ENCODE data around the gene TMPRSS12.

DNA sequence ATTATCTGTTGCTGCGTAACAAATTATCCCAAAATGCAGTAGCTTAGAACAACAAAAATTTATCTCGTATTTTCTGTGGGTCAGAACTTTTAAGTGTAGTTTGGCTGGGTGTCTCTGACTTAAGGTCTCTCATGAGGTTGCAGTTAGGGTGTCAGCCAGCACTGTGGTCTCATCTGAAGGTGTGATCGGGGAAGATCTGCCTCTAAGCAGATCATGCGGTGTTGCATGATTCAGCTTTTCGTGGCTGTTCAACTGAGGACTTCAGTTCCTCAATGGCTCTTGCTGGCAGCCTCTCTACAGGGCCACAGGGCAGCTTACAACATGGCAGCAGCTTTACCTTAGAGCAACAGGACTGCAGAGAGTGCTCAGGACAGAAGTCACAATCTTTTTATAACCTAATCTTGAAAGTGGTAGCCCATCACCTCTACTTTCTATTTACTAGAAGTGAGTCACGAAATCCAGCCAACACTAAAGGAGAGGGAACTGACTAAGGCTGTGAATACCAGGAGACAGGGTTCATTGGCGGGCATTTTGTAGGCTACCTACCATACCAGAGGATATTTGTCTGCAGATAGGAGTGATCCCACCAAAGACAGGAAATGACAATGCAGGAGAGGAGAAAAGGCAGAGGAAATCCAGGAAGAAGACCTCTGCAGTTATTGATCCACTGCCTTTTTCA lies 1.8 kb upstream of the TMPRSS12 start:
- no peak for TF ChIP-seq CTCF (conservative IDR thresholded peaks at IDR 0.05)
- TF ChIP-seq ZFX (IDR thresholded peaks at IDR 0.05), result no peak
